IMR-90 (cell line): ENCODE measurements around the gene HECW1. TPM values are rescaled to one million over a fixed set of nuclear protein-coding genes. Genes with fewer than 3 reads are reported as not detected.

Source experiments
- ATAC-seq: fragments of 200-7000 bp; cut with Tn5 transposase; 2 replicates; pipeline ENCODE4 v1.9.1; 2020; ENCODE audit warnings: low read depth, mild to moderate bottlenecking, moderate library complexity
- BruUV-seq: library from RNA; stranded (reverse); fragments of 400-500 nt; replicated peaks from 2 replicates; lab custom pipeline; 2021; lab: Mats Ljungman, UMichigan
- CTCF ChIA-PET: fragments of 300-600 bp; formaldehyde crosslinking; extraction: SDS; loops from one replicate; lab custom pipeline; 2021; ENCODE audit warnings: antibody characterized with exemption; lab: Yijun Ruan, JAX
- POLR2A ChIA-PET: fragments of 300-600 bp; sonication (Branson Sonifier 250); formaldehyde crosslinking; loops from one replicate; lab custom pipeline; 2022; ENCODE audit warnings: antibody characterized with exemption; ENCODE audit not compliant: unreplicated experiment; lab: Charles Lee
- DNase-seq: peaks from one replicate; pipeline ENCODE4 v3.0.0; 2013
- H2AFZ ChIP-seq: replicated peaks from 2 replicates; pipeline ENCODE3; 2013; ENCODE audit warnings: low read length, mild to moderate bottlenecking; ENCODE audit not compliant: poor library complexity
- H2AK5ac ChIP-seq: 2 replicates; pipeline ENCODE4 v1.6.1; 2013; ENCODE audit warnings: low read depth, low read length, inconsistent platforms
- H2AK9ac ChIP-seq: replicated peaks from 2 replicates; pipeline ENCODE3; 2013; ENCODE audit warnings: mild to moderate bottlenecking, low read depth, low read length, moderate library complexity; ENCODE audit not compliant: poor library complexity
- H2BK120ac ChIP-seq: 2 replicates; pipeline ENCODE4 v1.6.1; 2013; ENCODE audit warnings: low read depth, low read length, inconsistent platforms
- H2BK15ac ChIP-seq: 3 replicates; pipeline ENCODE4 v1.6.1; 2013; ENCODE audit warnings: low read depth, low read length, inconsistent platforms
- H2BK20ac ChIP-seq: 2 replicates; pipeline ENCODE4 v1.6.1; 2013; ENCODE audit warnings: low read depth, mild to moderate bottlenecking, inconsistent platforms, low read length, moderate library complexity
- H2BK5ac ChIP-seq: 2 replicates; pipeline ENCODE4 v1.6.1; 2013; ENCODE audit warnings: mild to moderate bottlenecking, low read depth, low read length, inconsistent platforms; ENCODE audit not compliant: poor library complexity, severe bottlenecking
- H3K14ac ChIP-seq: replicated peaks from 2 replicates; pipeline ENCODE4 v1.6.1; 2013; ENCODE audit warnings: low read depth, low read length, inconsistent platforms
- H3K18ac ChIP-seq: 2 replicates; pipeline ENCODE4 v1.6.1; 2013; ENCODE audit warnings: low read depth, low read length, control low read depth
- H3K23ac ChIP-seq: 2 replicates; pipeline ENCODE4 v1.6.1; 2013; ENCODE audit warnings: low read depth, low read length, inconsistent platforms
- H3K27ac ChIP-seq: 2 replicates; pipeline ENCODE4 v1.5.1; 2013; ENCODE audit warnings: mild to moderate bottlenecking, control low read depth, low read length; ENCODE audit not compliant: insufficient read depth
- H3K27me3 ChIP-seq: 2 replicates; pipeline ENCODE4 v1.6.1; 2013; ENCODE audit warnings: low read length; ENCODE audit not compliant: control insufficient read depth, insufficient read depth
- H3K36me3 ChIP-seq: 2 replicates; pipeline ENCODE4 v1.6.1; 2013; ENCODE audit warnings: low read length, mixed read lengths; ENCODE audit not compliant: control insufficient read depth, insufficient read depth
- H3K4ac ChIP-seq: 2 replicates; pipeline ENCODE4 v1.6.1; 2013; ENCODE audit warnings: low read depth, low read length, inconsistent platforms
- H3K4me1 ChIP-seq: 2 replicates; pipeline ENCODE4 v1.6.1; 2013; ENCODE audit warnings: low read length, mixed read lengths; ENCODE audit not compliant: control insufficient read depth, insufficient read depth
- H3K4me2 ChIP-seq: 2 replicates; pipeline ENCODE4 v1.6.1; 2013; ENCODE audit warnings: low read depth, mild to moderate bottlenecking, control low read depth, low read length, moderate library complexity
- H3K4me3 ChIP-seq: 2 replicates; pipeline ENCODE4 v1.5.1; 2013; ENCODE audit warnings: low read depth, mild to moderate bottlenecking, control low read depth, low read length, moderate library complexity; ENCODE audit not compliant: insufficient read depth
- H3K56ac ChIP-seq: 2 replicates; pipeline ENCODE4 v1.6.1; 2013; ENCODE audit warnings: low read length, inconsistent platforms; ENCODE audit not compliant: insufficient read depth; ENCODE audit errors: extremely low read depth
- H3K79me1 ChIP-seq, 2 experiments: 2 replicates each; pipeline ENCODE4 v1.6.1; 2013; ENCODE audit warnings: low read length in 2 of 2, inconsistent platforms in 1 of 2, low read depth in 1 of 2
- H3K9ac ChIP-seq: 2 replicates; pipeline ENCODE4 v1.6.1; 2013; ENCODE audit warnings: low read depth, low read length, control low read depth
- H3K9me1 ChIP-seq: 2 replicates; pipeline ENCODE4 v1.6.1; 2013; ENCODE audit warnings: low read length, inconsistent platforms; ENCODE audit not compliant: insufficient read depth
- H3K9me3 ChIP-seq: 2 replicates; pipeline ENCODE4 v1.6.1; 2013; ENCODE audit warnings: low read length; ENCODE audit not compliant: control insufficient read depth, insufficient read depth
- H4K20me1 ChIP-seq: 2 replicates; pipeline ENCODE4 v1.6.1; 2013; ENCODE audit warnings: low read length, inconsistent platforms; ENCODE audit not compliant: insufficient read depth
- H4K5ac ChIP-seq: 2 replicates; pipeline ENCODE4 v1.6.1; 2013; ENCODE audit warnings: mild to moderate bottlenecking, low read depth, low read length, control low read depth
- H4K8ac ChIP-seq, 2 experiments: 2 replicates each; pipeline ENCODE4 v1.6.1; 2013; ENCODE audit warnings: low read depth in 2 of 2, low read length in 2 of 2, control low read depth in 1 of 2, inconsistent platforms in 1 of 2
- H4K91ac ChIP-seq: 2 replicates; pipeline ENCODE4 v1.6.1; 2013; ENCODE audit warnings: low read depth, low read length, inconsistent platforms; ENCODE audit not compliant: insufficient read depth
- CEBPB ChIP-seq: IDR thresholded peaks from 2 replicates; pipeline ENCODE4 v1.6.1; 2012; ENCODE audit warnings: low read depth, low read length, improper control_type of control experiment
- ELK1 ChIP-seq: fragments of 150-350 bp; IDR thresholded peaks from 2 replicates; pipeline ENCODE4 v1.6.1; 2016; ENCODE audit warnings: low read depth, mild to moderate bottlenecking, low read length, moderate library complexity, borderline replicate concordance
- MAFK ChIP-seq: IDR thresholded peaks from 2 replicates; pipeline ENCODE4 v1.6.1; 2012; ENCODE audit warnings: low read depth, low read length, improper control_type of control experiment
- NFE2L2 ChIP-seq: fragments of 150-350 bp; IDR thresholded peaks from 2 replicates; pipeline ENCODE4 v1.6.1; 2016; ENCODE audit warnings: low read depth, mild to moderate bottlenecking, low read length
- POLR2A ChIP-seq: IDR thresholded peaks from 2 replicates; pipeline ENCODE4 v1.6.1; 2012; ENCODE audit warnings: mild to moderate bottlenecking, low read depth, low read length
- RFX5 ChIP-seq: IDR thresholded peaks from 2 replicates; pipeline ENCODE4 v1.8.0; 2012; ENCODE audit warnings: low read depth, mild to moderate bottlenecking, low read length, moderate library complexity
- SMC3 ChIP-seq: fragments of 150-350 bp; IDR thresholded peaks from 2 replicates; pipeline ENCODE4 v1.6.1; 2016; ENCODE audit warnings: low read depth, mild to moderate bottlenecking, antibody characterized with exemption, low read length, moderate library complexity
- WGBS, 2 experiments: methylation state at CpG; one replicate each; pipeline versions ENCODE4 v1.1.5 to v1.1.7; 2013; ENCODE audit warnings: missing lambda C conversion rate in 2 of 2; ENCODE audit not compliant: insufficient read length in 1 of 2; ENCODE audit errors: extremely low coverage in 2 of 2; 5-methylcytosine and 5-hydroxymethylcytosine counted together
- dilution Hi-C: fragments of 300-500 bp; cut with HindIII; formaldehyde crosslinking; loops from one replicate; pipeline ENCODE4 v1.14.3; 2018; ENCODE audit warnings: low sequenced_read_pairs; ENCODE audit not compliant: unreplicated experiment
- in situ Hi-C: fragments of 300-500 bp; cut with MboI; formaldehyde crosslinking; loops from 3 replicates; pipeline ENCODE4 v1.14.3; 2019; ENCODE audit warnings: low sequenced_read_pairs, inconsistent platforms, mixed read lengths
- intact Hi-C: fragments of 100-400 bp; cut with micrococcal nuclease; formaldehyde crosslinking; loops from 2 replicates; pipeline ENCODE4 v1.10.0; 2022
- polyA plus RNA-seq, 3 experiments: library from polyadenylated mRNA; depleted of rRNA; stranded (reverse); fragments of >200 nt; gene quantifications; 2 replicates each; pipeline ENCODE4 v1.2.3, GENCODE V29; 2012; ENCODE audit warnings: low replicate concordance in 1 of 3
- total RNA-seq: library from RNA; depleted of rRNA; stranded (reverse); fragments of >200 nt; gene quantifications from 2 replicates; pipeline ENCODE4 v1.2.3, GENCODE V29; 2012

The HECW1 gene
- total and polyA plus RNA-seq, 2 of the 4 experiments (the other 2 are of a cell fraction), result 0.56 to 1.3 TPM

GRCh38 chr7:43311694-43312093 is 199.2 kb downstream of the HECW1 start:
- H3K9me1 ChIP-seq, result no peaks in the 10 kb centered on the region
- TF ChIP-seq SMC3, result no peak
- TF ChIP-seq MAFK, result no peak
- no peak for TF ChIP-seq CEBPB
- TF ChIP-seq POLR2A, result no peak
- no peak for TF ChIP-seq RFX5
- no peak for TF ChIP-seq ELK1
- no peak for TF ChIP-seq NFE2L2
- dilution Hi-C loops, result no loop called here

More at GRCh38 chr7:43311694-43312093, 199.2 kb downstream of the HECW1 start:
- no peaks in the 10 kb centered on the region for H3K36me3 ChIP-seq
- ATAC-seq (no peak), DNase-seq (no peak)
- no peak overlapping the region for H2BK15ac ChIP-seq
- H2AK5ac ChIP-seq, result no peak overlapping the region
- ChIA-PET POLR2A (no interaction called here), CTCF (no interaction called here)
- no peak overlapping the region for H2BK20ac ChIP-seq
- in situ Hi-C loops, result no loop called here
- H3K4ac ChIP-seq, result no peak overlapping the region
- no peak overlapping the region for H3K4me2 ChIP-seq
- no peak overlapping the region for H4K91ac ChIP-seq
- H3K56ac ChIP-seq, result no peak overlapping the region
- H3K23ac ChIP-seq, result no peak overlapping the region
- H3K4me1 ChIP-seq, result no peaks in the 10 kb centered on the region
- H3K79me1 ChIP-seq, result no peaks in the 10 kb centered on the region
- H3K9me3 ChIP-seq, result no peaks in the 10 kb centered on the region
- H3K9ac ChIP-seq, result no peak overlapping the region
- H2AK9ac ChIP-seq, result no peak overlapping the region
- no peaks in the 10 kb centered on the region; the same call in 1 of the 2 replicates for H3K27me3 ChIP-seq
- WGBS, 2 experiments, result 84% methylated on average over 9 of the region's 22 CpGs; no CpG with 5 or more reads in 1 of the 2 experiments
- no peak overlapping the region for H3K4me3 ChIP-seq
- no peak overlapping the region for H2BK120ac ChIP-seq
- H2BK5ac ChIP-seq, result no peak overlapping the region
- BruUV-seq, result no TSS peak
- no peak overlapping the region for H3K14ac ChIP-seq
- intact Hi-C loops, result no loop called here
- no peak overlapping the region for H2AFZ ChIP-seq
- no peak overlapping the region for H4K5ac ChIP-seq
- H3K27ac ChIP-seq, result no peak overlapping the region
- no peak overlapping the region for H4K8ac ChIP-seq
- H4K20me1 ChIP-seq, result no peaks in the 10 kb centered on the region
- no peak overlapping the region for H3K18ac ChIP-seq
